Endothelial cell of umbilical vein (primary cell): Measurements from ENCODE around the gene FBXL17. TPM values are rescaled to one million over a fixed set of nuclear protein-coding genes. Genes with fewer than 3 reads are reported as not detected.

ENCODE experiments used
- BruUV-seq: library from RNA; stranded (reverse); fragments of 400-500 nt; replicated peaks from 2 replicates; lab custom pipeline; 2021; lab: Mats Ljungman, UMichigan
- CTCF ChIA-PET: fragments of 300-600, 350-600 bp; sonication (Branson Sonifier 250); formaldehyde crosslinking; loops from one replicate; lab custom pipeline; 2021; ENCODE audit warnings: antibody characterized with exemption, inconsistent platforms; lab: Charles Lee
- POLR2A ChIA-PET: fragments of 300-600, 350-600 bp; sonication (Branson Sonifier 250); formaldehyde crosslinking; loops from one replicate; lab custom pipeline; 2021; ENCODE audit warnings: antibody characterized with exemption, inconsistent platforms; lab: Charles Lee
- DNase-seq: peaks from one replicate; pipeline ENCODE4 v3.0.0-alpha.2; 2011; ENCODE audit warnings: low read depth, low spot score
- FAIRE-seq: peaks from 2 replicates; lab custom pipeline; 2011; peaks lifted over from hg19 to GRCh38; lab: Jason Lieb, UNC
- H2AFZ ChIP-seq: 2 replicates; pipeline ENCODE4 v1.6.0; 2012; ENCODE audit warnings: low read depth, low read length, control low read depth, inconsistent platforms
- H3K27ac ChIP-seq: 2 replicates; pipeline ENCODE4 v1.5.1; 2011; ENCODE audit warnings: low read depth, mild to moderate bottlenecking, control low read depth, low read length, moderate library complexity; ENCODE audit not compliant: insufficient read depth
- H3K27me3 ChIP-seq, 2 experiments: 2 replicates each; pipeline versions ENCODE4 v1.6.0 to v1.6.1; 2011; ENCODE audit warnings: low read length in 2 of 2, mixed read lengths in 1 of 2; ENCODE audit not compliant: control insufficient read depth in 2 of 2, insufficient read depth in 2 of 2
- H3K36me3 ChIP-seq, 2 experiments: 2 replicates in 1 of 2; 3 replicates in 1 of 2; pipeline ENCODE4 v1.5.1; 2011; ENCODE audit warnings: low read length in 2 of 2, mild to moderate bottlenecking in 1 of 2, moderate library complexity in 1 of 2; ENCODE audit not compliant: control insufficient read depth in 2 of 2, insufficient read depth in 2 of 2; ENCODE audit errors: extremely low read depth in 1 of 2
- H3K4me1 ChIP-seq: 3 replicates; pipeline ENCODE4 v1.5.1; 2011; ENCODE audit warnings: mild to moderate bottlenecking, low read length; ENCODE audit not compliant: control insufficient read depth, insufficient read depth; ENCODE audit errors: extremely low read depth
- H3K4me2 ChIP-seq: 2 replicates; pipeline ENCODE4 v1.6.1; 2011; ENCODE audit warnings: low read length, control low read depth, mixed read lengths; ENCODE audit not compliant: insufficient read depth
- H3K4me3 ChIP-seq, 3 experiments: fragments of 200-600 bp in 1 of 3; sonication (generic), shearing (Covaris generic) in 1 of 3; replicated peaks in 1 of 3; 2 replicates each; pipeline ENCODE4 v1.5.1; 2011 to 2016; ENCODE audit warnings: control low read depth in 3 of 3, low read length in 3 of 3, mild to moderate bottlenecking in 2 of 3, inconsistent platforms in 1 of 3, low read depth in 1 of 3, moderate library complexity in 1 of 3; ENCODE audit not compliant: insufficient read depth in 1 of 3
- H3K79me2 ChIP-seq: 2 replicates; pipeline ENCODE4 v1.6.0; 2012; ENCODE audit warnings: low read length, inconsistent platforms; ENCODE audit not compliant: control insufficient read depth, insufficient read depth
- H3K9ac ChIP-seq: replicated peaks from 2 replicates; pipeline ENCODE3; 2011; ENCODE audit warnings: low read length, control low read depth; ENCODE audit not compliant: insufficient read depth; ENCODE audit errors: extremely low read depth
- H3K9me1 ChIP-seq: replicated peaks from 3 replicates; pipeline ENCODE4 v1.6.0; 2011; ENCODE audit warnings: mild to moderate bottlenecking, low read length; ENCODE audit not compliant: control insufficient read depth, insufficient read depth; ENCODE audit errors: extremely low read depth
- H3K9me3 ChIP-seq: replicated peaks from 2 replicates; pipeline ENCODE4 v1.5.1; 2012; ENCODE audit warnings: low read length, inconsistent platforms; ENCODE audit not compliant: control insufficient read depth, insufficient read depth
- H4K20me1 ChIP-seq: replicated peaks from 2 replicates; pipeline ENCODE3; 2011; ENCODE audit warnings: mild to moderate bottlenecking, low read length; ENCODE audit not compliant: control insufficient read depth, insufficient read depth; ENCODE audit errors: extremely low read depth
- EZH2 ChIP-seq: IDR thresholded peaks from 2 replicates; pipeline ENCODE4 v1.6.1; 2012; ENCODE audit warnings: borderline replicate concordance, low read depth, mild to moderate bottlenecking, moderate library complexity, low read length, inconsistent platforms; ENCODE audit not compliant: severe bottlenecking
- FOS ChIP-seq: IDR thresholded peaks from 2 replicates; pipeline ENCODE4 v1.6.1; 2011; ENCODE audit warnings: mild to moderate bottlenecking, low read length, moderate library complexity, borderline replicate concordance; ENCODE audit not compliant: insufficient read depth
- GATA2 ChIP-seq: IDR thresholded peaks from 2 replicates; pipeline ENCODE4 v1.7.0; 2011; ENCODE audit warnings: low read depth, mild to moderate bottlenecking, moderate library complexity, mixed read lengths, low read length; ENCODE audit not compliant: insufficient read length, insufficient read depth
- JUN ChIP-seq: IDR thresholded peaks from 2 replicates; pipeline ENCODE4 v1.6.1; 2011; ENCODE audit warnings: borderline replicate concordance, low read depth; ENCODE audit not compliant: insufficient read length, insufficient read depth
- MYC ChIP-seq: IDR thresholded peaks from one replicate; pipeline ENCODE4 v1.6.1; 2011; ENCODE audit warnings: mild to moderate bottlenecking, low read depth, low read length
- POLR2A ChIP-seq: IDR thresholded peaks from 2 replicates; pipeline ENCODE4 v1.6.1; 2012; ENCODE audit warnings: low read depth, mild to moderate bottlenecking, control low read depth, low read length
- POLR2AphosphoS5 ChIP-seq: IDR thresholded peaks from 2 replicates; pipeline ENCODE4 v1.6.1; 2012; ENCODE audit warnings: low read depth, mild to moderate bottlenecking, control low read depth, low read length, moderate library complexity; ENCODE audit not compliant: insufficient read depth
- dilution Hi-C: fragments of 300-500 bp; cut with MboI; formaldehyde crosslinking; loops from one replicate; pipeline ENCODE4 v1.15.0; 2019; ENCODE audit warnings: low sequenced_read_pairs; ENCODE audit not compliant: extremely low pct_ligation_motif_present
- intact Hi-C: fragments of 100-400 bp; cut with micrococcal nuclease; formaldehyde crosslinking; loops from one replicate; pipeline ENCODE4 v1.10.0; 2022
- polyA plus RNA-seq, 4 experiments: library from polyadenylated mRNA; depleted of rRNA in 3 of 4; stranded (reverse) in 3 of 4; unstranded in 1 of 4; fragments of >200 nt; gene quantifications; 2 replicates each; pipeline versions ENCODE4 v1.2.1 to v1.2.3, GENCODE V29; 2011 to 2012; ENCODE audit warnings: missing spikeins in 1 of 4
- total RNA-seq: library from RNA; stranded (reverse); gene quantifications from 2 replicates; pipeline ENCODE4 v1.2.3, GENCODE V29; 2021
- TF ChIP-seq, protein P1 (sequence below): IDR thresholded peaks from 2 replicates; pipeline ENCODE4 v1.6.1; 2011; ENCODE audit not compliant: insufficient read depth, insufficient read length
- TF ChIP-seq, protein P2 (sequence below), 2 donors: IDR thresholded peaks; 1 replicate in 1 of 2; 2 replicates in 1 of 2; pipeline ENCODE4 v1.5.1; 2011; ENCODE audit warnings: low read length in 2 of 2, mild to moderate bottlenecking in 2 of 2, moderate library complexity in 2 of 2, control low read depth in 1 of 2, inconsistent platforms in 1 of 2, low read depth in 1 of 2; ENCODE audit not compliant: insufficient read depth in 1 of 2; ENCODE audit errors: extremely low read depth in 1 of 2

The FBXL17 gene
- total and polyA plus RNA-seq, 2 donors (not counting 3 experiments of a cell fraction or from before 2014, with no cell fraction given): 2.7 to 8.8 TPM

DNA sequence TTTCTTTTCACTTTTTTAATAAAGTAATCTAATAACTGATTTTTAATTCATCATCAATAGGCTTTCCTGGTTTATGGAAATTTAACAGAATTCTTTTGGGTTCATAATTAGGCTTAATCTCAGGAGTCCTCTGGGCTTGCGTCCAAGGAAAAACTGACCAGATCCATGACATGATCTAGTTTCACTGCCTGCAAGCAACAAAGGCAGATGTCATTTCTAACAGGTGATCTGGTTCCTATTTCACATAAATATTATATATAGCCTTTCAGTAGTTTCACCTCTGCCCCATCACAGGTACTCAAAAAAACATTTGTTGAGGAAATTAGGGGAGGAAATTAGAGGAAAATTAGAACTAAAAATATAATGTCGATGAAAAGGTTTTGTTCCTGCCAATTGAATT, 126.4 kb downstream of the FBXL17 start:
- dilution Hi-C loops: no loop called here
- ChIA-PET CTCF (interaction anchor here (2.2 kb wide), 1 partner anchor 90 kb away, joined by 7 read pairs; no protein-coding TSS in a partner anchor), POLR2A (no interaction called here)
- Histone ChIP-seq H3K4me3 (no peak overlapping the region), H3K9me3 (no peaks in the 10 kb centered on the region), H3K9ac (no peak overlapping the region), H3K27ac (no peak overlapping the region), H4K20me1 (no peaks in the 10 kb centered on the region), H3K4me2 (no peak overlapping the region), H3K36me3 (no peaks in the 10 kb centered on the region), H2AFZ (no peak overlapping the region), H3K9me1 (no peaks in the 10 kb centered on the region), H3K27me3 (no peaks in the 10 kb centered on the region), H3K79me2 (no peaks in the 10 kb centered on the region), H3K4me1 (peaks cover 8% of the 10 kb centered on the region)
- no TSS peak for BruUV-seq
- DNase-seq (no peak), FAIRE-seq (no peak)
- intact Hi-C loops: no loop called here
- TF ChIP-seq, protein P1, sequence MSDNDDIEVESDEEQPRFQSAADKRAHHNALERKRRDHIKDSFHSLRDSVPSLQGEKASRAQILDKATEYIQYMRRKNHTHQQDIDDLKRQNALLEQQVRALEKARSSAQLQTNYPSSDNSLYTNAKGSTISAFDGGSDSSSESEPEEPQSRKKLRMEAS: no peak
- TF ChIP-seq POLR2A: no peak
- no peak for TF ChIP-seq MYC
- TF ChIP-seq, protein P2, sequence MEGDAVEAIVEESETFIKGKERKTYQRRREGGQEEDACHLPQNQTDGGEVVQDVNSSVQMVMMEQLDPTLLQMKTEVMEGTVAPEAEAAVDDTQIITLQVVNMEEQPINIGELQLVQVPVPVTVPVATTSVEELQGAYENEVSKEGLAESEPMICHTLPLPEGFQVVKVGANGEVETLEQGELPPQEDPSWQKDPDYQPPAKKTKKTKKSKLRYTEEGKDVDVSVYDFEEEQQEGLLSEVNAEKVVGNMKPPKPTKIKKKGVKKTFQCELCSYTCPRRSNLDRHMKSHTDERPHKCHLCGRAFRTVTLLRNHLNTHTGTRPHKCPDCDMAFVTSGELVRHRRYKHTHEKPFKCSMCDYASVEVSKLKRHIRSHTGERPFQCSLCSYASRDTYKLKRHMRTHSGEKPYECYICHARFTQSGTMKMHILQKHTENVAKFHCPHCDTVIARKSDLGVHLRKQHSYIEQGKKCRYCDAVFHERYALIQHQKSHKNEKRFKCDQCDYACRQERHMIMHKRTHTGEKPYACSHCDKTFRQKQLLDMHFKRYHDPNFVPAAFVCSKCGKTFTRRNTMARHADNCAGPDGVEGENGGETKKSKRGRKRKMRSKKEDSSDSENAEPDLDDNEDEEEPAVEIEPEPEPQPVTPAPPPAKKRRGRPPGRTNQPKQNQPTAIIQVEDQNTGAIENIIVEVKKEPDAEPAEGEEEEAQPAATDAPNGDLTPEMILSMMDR (IDR thresholded peaks at IDR 0.05; ENCODE audit: extremely low read depth in 1 of 2, insufficient read depth in 1 of 2, low read depth in 1 of 2, low read length in 2 of 2): no peak
- TF ChIP-seq GATA2: no peak
- TF ChIP-seq FOS: no peak
- no peak for TF ChIP-seq EZH2
- no peak for TF ChIP-seq POLR2AphosphoS5
- no peak for TF ChIP-seq JUN
